Esophagus muscularis mucosa (tissue), 3 donors: ENCODE results near the gene C9orf43.

Experiments used
- CTCF ChIP-seq, 3 experiments: fragments of 200-600 bp in 2 of 3; fragments of 450-650 bp in 1 of 3; sonication (generic) in 2 of 3; IDR thresholded peaks; one replicate each; pipeline ENCODE4 v1.5.1; 2017 to 2019; ENCODE audit warnings: antibody characterized with exemption in 3 of 3, mild to moderate bottlenecking in 2 of 3, moderate library complexity in 1 of 3
- POLR2A ChIP-seq: fragments of 450-650 bp; IDR thresholded peaks from one replicate; pipeline ENCODE4 v1.6.1; 2017; ENCODE audit warnings: antibody characterized with exemption, moderate library complexity, mild to moderate bottlenecking, low read depth
- POLR2AphosphoS5 ChIP-seq, 2 donors: sonication (generic); formaldehyde crosslinking; IDR thresholded peaks; one replicate each; pipeline ENCODE4 v1.6.1; 2017; ENCODE audit warnings: antibody characterized with exemption in 2 of 2

DNA sequence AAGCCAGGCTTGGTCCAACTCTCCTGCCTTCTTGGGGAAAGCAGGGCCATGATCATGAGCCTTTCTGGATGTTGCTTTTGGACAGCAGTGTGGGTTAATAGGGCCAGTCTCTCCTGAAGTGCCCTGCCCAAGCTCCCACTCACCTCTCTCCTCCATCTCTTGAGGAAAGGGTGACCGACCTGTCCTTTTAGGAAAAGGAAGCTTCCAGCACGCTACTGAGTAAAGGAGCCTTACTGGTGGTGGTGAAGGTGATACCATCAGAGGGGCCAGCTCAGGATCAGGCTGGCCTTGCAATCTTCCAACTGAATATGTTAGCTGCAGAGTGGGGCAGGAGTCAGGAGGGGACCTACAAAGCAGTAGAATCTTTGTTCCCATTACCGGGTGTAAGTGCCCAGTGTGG lies 50.7 kb downstream of the C9orf43 start:
- TF ChIP-seq CTCF (IDR thresholded peaks at IDR 0.05) (no peak), POLR2A (no peak), POLR2AphosphoS5 (IDR thresholded peaks at IDR 0.05) (no peak)
